Measurements from ENCODE around the gene CCT3. TPM values are rescaled to one million over a fixed set of nuclear protein-coding genes. Genes with fewer than 3 reads are reported as not detected.

CCT3 gene
- polyA plus RNA-seq, 1 of the 3 experiments (the other 2 are of a cell fraction), result 295 TPM

GRCh38 chr1:156259805-156260204, 78.3 kb downstream of the CCT3 start:
- ChIA-PET POLR2A (interaction anchor here (0.7 to 1.8 kb wide), 4 partner anchors 8 to 47 kb away, joined by 4 to 9 read pairs (median 6); partner anchors contain the start of genes BGLAP, PMF1 and SMG5), CTCF (interaction anchor here (0.5 to 3.6 kb wide), 39 partner anchors 9 to 181 kb away, joined by 3 to 35 read pairs (median 6); partner anchors contain the start of genes BGLAP, GLMP, PAQR6 and PMF1)
- TF ChIP-seq FOXM1 (IDR thresholded peaks at IDR 0.05; ENCODE audit: low read depth), result no peak
- no peak for TF ChIP-seq POLR2AphosphoS5 (IDR thresholded peaks at IDR 0.05; ENCODE audit: low read depth, low read length)
- TF ChIP-seq, protein P1, sequence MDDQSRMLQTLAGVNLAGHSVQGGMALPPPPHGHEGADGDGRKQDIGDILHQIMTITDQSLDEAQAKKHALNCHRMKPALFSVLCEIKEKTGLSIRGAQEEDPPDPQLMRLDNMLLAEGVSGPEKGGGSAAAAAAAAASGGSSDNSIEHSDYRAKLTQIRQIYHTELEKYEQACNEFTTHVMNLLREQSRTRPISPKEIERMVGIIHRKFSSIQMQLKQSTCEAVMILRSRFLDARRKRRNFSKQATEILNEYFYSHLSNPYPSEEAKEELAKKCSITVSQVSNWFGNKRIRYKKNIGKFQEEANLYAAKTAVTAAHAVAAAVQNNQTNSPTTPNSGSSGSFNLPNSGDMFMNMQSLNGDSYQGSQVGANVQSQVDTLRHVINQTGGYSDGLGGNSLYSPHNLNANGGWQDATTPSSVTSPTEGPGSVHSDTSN (IDR thresholded peaks at IDR 0.05), result no peak
- TF ChIP-seq, protein P2, sequence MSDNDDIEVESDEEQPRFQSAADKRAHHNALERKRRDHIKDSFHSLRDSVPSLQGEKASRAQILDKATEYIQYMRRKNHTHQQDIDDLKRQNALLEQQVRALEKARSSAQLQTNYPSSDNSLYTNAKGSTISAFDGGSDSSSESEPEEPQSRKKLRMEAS (IDR thresholded peaks at IDR 0.05; ENCODE audit: low read depth), result no peak
- no peak for TF ChIP-seq JUND (IDR thresholded peaks at IDR 0.05)
- no peak for TF ChIP-seq YY1 (IDR thresholded peaks at IDR 0.05; ENCODE audit: low read depth)
- TF ChIP-seq NFIC (IDR thresholded peaks at IDR 0.05; ENCODE audit: borderline replicate concordance), result no peak
- TF ChIP-seq TEAD4 (IDR thresholded peaks at IDR 0.05; ENCODE audit: borderline replicate concordance, insufficient read depth), result no peak
- peak in 1 of 2 experiments; percentile 21; a peak in 1 of 4 replicates for TF ChIP-seq EP300 (IDR thresholded peaks at IDR 0.05; ENCODE audit: borderline replicate concordance in 1 of 2, low read depth in 1 of 2, low read length in 1 of 2)
- peak; percentile 32; the same call in 1 of the 2 replicates for TF ChIP-seq CTCF (IDR thresholded peaks at IDR 0.05)
- TF ChIP-seq RAD21 (IDR thresholded peaks at IDR 0.05; ENCODE audit: low read length), result peak; percentile 79
- peak; percentile 66; the same call in 1 of the 2 replicates for TF ChIP-seq SMC3 (IDR thresholded peaks at IDR 0.05; ENCODE audit: low read depth, low read length)
- no peak for TF ChIP-seq RFX5 (IDR thresholded peaks at IDR 0.05; ENCODE audit: low read length)
- peak; percentile 12 for TF ChIP-seq CHD2 (IDR thresholded peaks at IDR 0.05; ENCODE audit: low read length, partially characterized antibody)
- TF ChIP-seq MEF2A (IDR thresholded peaks at IDR 0.05; ENCODE audit: borderline replicate concordance, low read depth), result no peak
- peak; percentile 65; the same call in 1 of the 2 replicates for TF ChIP-seq MXI1 (IDR thresholded peaks at IDR 0.05; ENCODE audit: low read depth, low read length)
- TF ChIP-seq ZBTB33 (IDR thresholded peaks at IDR 0.05; ENCODE audit: borderline replicate concordance, low read depth), result no peak
- no peak for TF ChIP-seq RCOR1 (IDR thresholded peaks at IDR 0.05; ENCODE audit: low read length)
- TF ChIP-seq EZH2phosphoT487 (IDR thresholded peaks at IDR 0.05; ENCODE audit: borderline replicate concordance, low read depth), result no peak
- TF ChIP-seq, protein P3, sequence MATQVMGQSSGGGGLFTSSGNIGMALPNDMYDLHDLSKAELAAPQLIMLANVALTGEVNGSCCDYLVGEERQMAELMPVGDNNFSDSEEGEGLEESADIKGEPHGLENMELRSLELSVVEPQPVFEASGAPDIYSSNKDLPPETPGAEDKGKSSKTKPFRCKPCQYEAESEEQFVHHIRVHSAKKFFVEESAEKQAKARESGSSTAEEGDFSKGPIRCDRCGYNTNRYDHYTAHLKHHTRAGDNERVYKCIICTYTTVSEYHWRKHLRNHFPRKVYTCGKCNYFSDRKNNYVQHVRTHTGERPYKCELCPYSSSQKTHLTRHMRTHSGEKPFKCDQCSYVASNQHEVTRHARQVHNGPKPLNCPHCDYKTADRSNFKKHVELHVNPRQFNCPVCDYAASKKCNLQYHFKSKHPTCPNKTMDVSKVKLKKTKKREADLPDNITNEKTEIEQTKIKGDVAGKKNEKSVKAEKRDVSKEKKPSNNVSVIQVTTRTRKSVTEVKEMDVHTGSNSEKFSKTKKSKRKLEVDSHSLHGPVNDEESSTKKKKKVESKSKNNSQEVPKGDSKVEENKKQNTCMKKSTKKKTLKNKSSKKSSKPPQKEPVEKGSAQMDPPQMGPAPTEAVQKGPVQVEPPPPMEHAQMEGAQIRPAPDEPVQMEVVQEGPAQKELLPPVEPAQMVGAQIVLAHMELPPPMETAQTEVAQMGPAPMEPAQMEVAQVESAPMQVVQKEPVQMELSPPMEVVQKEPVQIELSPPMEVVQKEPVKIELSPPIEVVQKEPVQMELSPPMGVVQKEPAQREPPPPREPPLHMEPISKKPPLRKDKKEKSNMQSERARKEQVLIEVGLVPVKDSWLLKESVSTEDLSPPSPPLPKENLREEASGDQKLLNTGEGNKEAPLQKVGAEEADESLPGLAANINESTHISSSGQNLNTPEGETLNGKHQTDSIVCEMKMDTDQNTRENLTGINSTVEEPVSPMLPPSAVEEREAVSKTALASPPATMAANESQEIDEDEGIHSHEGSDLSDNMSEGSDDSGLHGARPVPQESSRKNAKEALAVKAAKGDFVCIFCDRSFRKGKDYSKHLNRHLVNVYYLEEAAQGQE (IDR thresholded peaks at IDR 0.05; ENCODE audit: low read depth, low read length), result no peak
- TF ChIP-seq, protein P4, sequence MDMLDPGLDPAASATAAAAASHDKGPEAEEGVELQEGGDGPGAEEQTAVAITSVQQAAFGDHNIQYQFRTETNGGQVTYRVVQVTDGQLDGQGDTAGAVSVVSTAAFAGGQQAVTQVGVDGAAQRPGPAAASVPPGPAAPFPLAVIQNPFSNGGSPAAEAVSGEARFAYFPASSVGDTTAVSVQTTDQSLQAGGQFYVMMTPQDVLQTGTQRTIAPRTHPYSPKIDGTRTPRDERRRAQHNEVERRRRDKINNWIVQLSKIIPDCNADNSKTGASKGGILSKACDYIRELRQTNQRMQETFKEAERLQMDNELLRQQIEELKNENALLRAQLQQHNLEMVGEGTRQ (IDR thresholded peaks at IDR 0.05; ENCODE audit: borderline replicate concordance, low read depth, low read length), result no peak
- TF ChIP-seq, protein P5, sequence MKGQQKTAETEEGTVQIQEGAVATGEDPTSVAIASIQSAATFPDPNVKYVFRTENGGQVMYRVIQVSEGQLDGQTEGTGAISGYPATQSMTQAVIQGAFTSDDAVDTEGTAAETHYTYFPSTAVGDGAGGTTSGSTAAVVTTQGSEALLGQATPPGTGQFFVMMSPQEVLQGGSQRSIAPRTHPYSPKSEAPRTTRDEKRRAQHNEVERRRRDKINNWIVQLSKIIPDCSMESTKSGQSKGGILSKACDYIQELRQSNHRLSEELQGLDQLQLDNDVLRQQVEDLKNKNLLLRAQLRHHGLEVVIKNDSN (IDR thresholded peaks at IDR 0.05; ENCODE audit: borderline replicate concordance, low read depth), result no peak
- no peak for TF ChIP-seq FOSL2 (IDR thresholded peaks at IDR 0.05; ENCODE audit: borderline replicate concordance, low read depth)
- Histone ChIP-seq H2AFZ (ENCODE audit: low read depth) (no peak overlapping the region), H3K4me2 (no peak overlapping the region), H3F3A (replicated peaks; ENCODE audit: insufficient read depth) (peaks cover 22% of the 10 kb centered on the region), H3K27me3 (ENCODE audit: insufficient read depth) (no peaks in the 10 kb centered on the region), H3K4me1 (ENCODE audit: control insufficient read depth in 1 of 2, insufficient read depth in 2 of 2, low read depth in 1 of 2, low read length in 1 of 2) (peaks cover 11 to 27% of the 10 kb centered on the region in 2 experiments; a peak in 3 of 4 replicates), H3K27ac (ENCODE audit: low read depth in 2 of 2, low read length in 1 of 2) (peak overlapping the region in 1 of 2 experiments; percentile 36; a peak in 2 of 4 replicates), H3K9me3 (no peaks in the 10 kb centered on the region), H3K9me2 (no peaks in the 10 kb centered on the region), H3K79me2 (ENCODE audit: insufficient read depth) (peaks cover 7% of the 10 kb centered on the region; the same call in 1 of the 2 replicates), H3K9ac (no peak overlapping the region), H3K36me3 (replicated peaks in 1 of 2; ENCODE audit: control insufficient read depth in 1 of 2, insufficient read depth in 2 of 2, low read length in 1 of 2) (peaks cover 67 to 72% of the 10 kb centered on the region in 2 experiments), H3K4me3 (ENCODE audit: low read depth in 2 of 2, low read length in 1 of 2) (no peak overlapping the region), H4K20me1 (ENCODE audit: insufficient read depth) (peaks cover 13% of the 10 kb centered on the region; the same call in 1 of the 2 replicates)
- WGBS (ENCODE audit: low lambda C conversion rate), result 94% methylated on average over 3 of the region's 3 CpGs
- peak; percentile 64 for DNase-seq
